ENCODE measurements around the gene USP38.
"Not testable (repeated sequence)": the region's sequence is repeated elsewhere in the genome, so short reads cannot be mapped to it uniquely, and the experiment has no call there.

DNA sequence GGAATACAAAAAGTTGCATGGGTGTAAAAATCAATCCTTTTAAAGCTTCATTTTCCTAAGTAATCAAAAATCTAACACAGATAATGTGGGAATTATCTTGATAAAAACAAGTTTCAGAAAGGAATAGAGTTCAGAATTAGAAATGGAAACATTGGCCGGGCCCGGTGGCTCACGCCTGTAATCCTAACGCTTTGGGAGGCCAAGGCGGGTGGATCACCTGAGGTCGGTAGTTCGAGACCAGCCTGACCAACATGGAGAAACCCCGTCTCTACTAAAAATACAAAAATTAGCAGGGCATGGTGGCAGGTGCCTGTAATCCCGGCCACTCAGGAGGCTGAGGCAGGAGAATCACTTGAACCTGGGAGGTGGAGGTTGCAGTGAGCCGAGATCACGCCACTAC lies 52.5 kb downstream of the USP38 start:
- TF ChIP-seq, protein P1, sequence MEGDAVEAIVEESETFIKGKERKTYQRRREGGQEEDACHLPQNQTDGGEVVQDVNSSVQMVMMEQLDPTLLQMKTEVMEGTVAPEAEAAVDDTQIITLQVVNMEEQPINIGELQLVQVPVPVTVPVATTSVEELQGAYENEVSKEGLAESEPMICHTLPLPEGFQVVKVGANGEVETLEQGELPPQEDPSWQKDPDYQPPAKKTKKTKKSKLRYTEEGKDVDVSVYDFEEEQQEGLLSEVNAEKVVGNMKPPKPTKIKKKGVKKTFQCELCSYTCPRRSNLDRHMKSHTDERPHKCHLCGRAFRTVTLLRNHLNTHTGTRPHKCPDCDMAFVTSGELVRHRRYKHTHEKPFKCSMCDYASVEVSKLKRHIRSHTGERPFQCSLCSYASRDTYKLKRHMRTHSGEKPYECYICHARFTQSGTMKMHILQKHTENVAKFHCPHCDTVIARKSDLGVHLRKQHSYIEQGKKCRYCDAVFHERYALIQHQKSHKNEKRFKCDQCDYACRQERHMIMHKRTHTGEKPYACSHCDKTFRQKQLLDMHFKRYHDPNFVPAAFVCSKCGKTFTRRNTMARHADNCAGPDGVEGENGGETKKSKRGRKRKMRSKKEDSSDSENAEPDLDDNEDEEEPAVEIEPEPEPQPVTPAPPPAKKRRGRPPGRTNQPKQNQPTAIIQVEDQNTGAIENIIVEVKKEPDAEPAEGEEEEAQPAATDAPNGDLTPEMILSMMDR (IDR thresholded peaks at IDR 0.05; ENCODE audit: poor library complexity) = not testable (repeated sequence)
- not testable (repeated sequence) for TF ChIP-seq EZH2 (IDR thresholded peaks at IDR 0.05; ENCODE audit: borderline replicate concordance)

Measured in hepatocyte (in vitro differentiated cells).